BLaER1 treated with 17β-estradiol and CSF1 and Interleukin-3, amounts not matched to agents 10 nM and 100 nM (cell line): ENCODE measurements around the gene CDH23.

Experiments used
- H3K27ac ChIP-seq, 11 experiments: shearing (Covaris generic); formaldehyde crosslinking; 2 replicates each; pipeline ENCODE4 v1.8.1; 2022
- H3K27me3 ChIP-seq, 11 experiments: shearing (Covaris generic); formaldehyde crosslinking; 2 replicates each; pipeline ENCODE4 v1.8.1; 2022
- H3K36me3 ChIP-seq, 11 experiments: shearing (Covaris generic); formaldehyde crosslinking; 2 replicates each; pipeline ENCODE4 v1.8.1; 2022
- H3K4me1 ChIP-seq, 10 experiments: shearing (Covaris generic); formaldehyde crosslinking; 2 replicates each; pipeline ENCODE4 v1.8.1; 2022
- H3K4me2 ChIP-seq, 11 experiments: shearing (Covaris generic); formaldehyde crosslinking; 2 replicates each; pipeline ENCODE4 v1.8.1; 2022
- H3K4me3 ChIP-seq, 10 experiments: shearing (Covaris generic); formaldehyde crosslinking; 2 replicates each; pipeline ENCODE4 v1.8.1; 2022
- H3K9ac ChIP-seq, 11 experiments: shearing (Covaris generic); formaldehyde crosslinking; 2 replicates each; pipeline ENCODE4 v1.8.1; 2022
- H3K9me3 ChIP-seq, 11 experiments: shearing (Covaris generic); formaldehyde crosslinking; replicated peaks in 1 of 11; 2 replicates each; pipeline ENCODE4 v1.8.1; 2022
- H4K20me1 ChIP-seq, 11 experiments: shearing (Covaris generic); formaldehyde crosslinking; 2 replicates each; pipeline ENCODE4 v1.8.1; 2022
- Cebpa-rat ChIP-seq, 11 experiments: shearing (Covaris generic); IDR thresholded peaks; 2 replicates each; pipeline ENCODE4 v1.8.1; 2022

CDH23 gene

DNA sequence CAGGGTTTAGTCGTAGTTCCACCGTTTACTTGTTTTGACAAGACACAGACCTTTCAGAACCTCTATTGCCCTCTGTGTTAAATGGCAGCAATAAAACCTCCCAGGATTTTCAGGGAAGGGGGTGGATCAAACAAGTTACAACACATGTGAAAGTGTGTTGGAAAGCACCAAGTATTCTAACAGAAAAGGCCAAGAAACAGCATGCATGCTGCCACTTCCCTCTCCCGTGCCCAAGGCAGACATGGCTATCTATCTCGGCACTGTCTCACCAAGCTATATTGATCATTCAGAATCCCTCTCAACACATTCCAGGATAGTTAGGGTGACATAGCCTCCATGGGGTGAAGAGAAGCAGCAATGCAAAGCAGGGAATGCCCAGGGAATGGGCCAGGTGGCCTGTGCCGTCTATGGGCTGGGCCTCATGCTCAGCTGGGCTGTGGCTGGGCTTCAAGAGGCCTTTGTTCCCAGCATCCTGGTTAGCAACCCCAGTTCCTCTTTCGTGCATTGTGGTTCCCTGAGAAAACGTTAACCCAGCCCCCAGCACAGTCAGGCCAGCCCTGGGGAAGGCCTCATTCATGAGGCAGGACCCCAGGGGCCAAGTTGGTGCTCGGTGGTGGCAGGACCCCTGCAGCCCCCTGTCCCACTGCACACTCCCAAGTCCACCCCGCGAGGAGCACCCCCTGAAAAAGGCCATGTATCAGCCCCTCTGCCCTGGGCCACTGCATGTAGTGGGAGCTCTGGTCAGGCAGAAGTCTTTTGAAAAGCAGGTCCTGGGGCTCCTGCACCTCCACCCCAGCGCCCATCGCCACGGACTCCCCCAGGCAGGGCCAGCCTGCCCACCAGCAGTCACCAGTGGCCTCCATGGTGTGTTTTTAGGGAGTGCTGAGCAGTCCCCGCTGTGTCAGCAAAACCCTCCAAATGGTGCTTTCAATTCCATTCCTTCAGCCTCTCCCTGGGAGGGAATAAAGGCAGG, 351.1 kb downstream of the CDH23 start:
- Histone ChIP-seq H3K27ac (peak overlapping the region; percentile 82 to 100 (median 98)), H4K20me1 (no peaks in the 10 kb centered on the region), H3K27me3 (no peaks in the 10 kb centered on the region; a peak in 1 of 22 replicates), H3K9me3 (peaks cover 0 to 8% (median 5%) of the 10 kb centered on the region in 11 experiments; a peak in 15 of 22 replicates), H3K4me1 (peaks cover 74 to 100% (median 84%) of the 10 kb centered on the region in 10 experiments), H3K36me3 (peaks cover 0 to 35% (median 19%) of the 10 kb centered on the region in 11 experiments; a peak in 13 of 22 replicates), H3K4me2 (peak overlapping the region; percentile 93 to 99 (median 95)), H3K9ac (peak overlapping the region; percentile 70 to 94 (median 89); a peak in 21 of 22 replicates), H3K4me3 (peak overlapping the region in 7 of 10 experiments; percentile 6 to 52 (median 26); a peak in 8 of 20 replicates)
- TF ChIP-seq Cebpa-rat (IDR thresholded peaks at IDR 0.05), result no peak

DNA sequence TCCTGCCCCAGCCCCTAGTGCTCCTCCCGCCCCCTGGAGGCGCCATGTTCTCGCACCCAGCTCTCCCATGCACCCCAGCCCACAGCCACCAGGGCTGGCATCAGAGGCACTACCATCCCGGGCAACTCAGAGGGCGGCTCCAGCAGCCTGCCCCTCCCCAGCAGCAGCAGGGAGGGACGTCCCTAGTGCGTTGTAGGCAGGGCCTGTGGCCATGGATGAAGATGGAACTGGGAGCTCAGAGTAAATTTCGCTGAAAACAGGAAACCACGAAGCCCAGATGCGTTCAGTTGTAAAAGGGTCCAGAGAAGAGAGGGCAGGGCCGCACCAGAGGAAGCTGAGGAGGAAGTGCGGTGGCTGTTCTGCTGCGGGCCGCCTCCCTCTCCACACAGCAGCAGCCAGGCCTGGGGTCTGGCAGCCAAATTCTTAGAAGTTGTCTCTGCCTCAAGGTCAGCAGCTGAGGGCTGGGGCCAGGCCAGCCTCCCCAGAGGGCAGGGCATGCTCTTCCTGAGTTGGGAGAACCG, 352.0 kb downstream of the CDH23 start:
- no peaks in the 10 kb centered on the region for H4K20me1 ChIP-seq
- H3K4me3 ChIP-seq, result peak overlapping the region in 6 of 10 experiments; percentile 6 to 63 (median 28); a peak in 7 of 20 replicates
- H3K9me3 ChIP-seq, result no peaks in the 10 kb centered on the region; a peak in 1 of 22 replicates
- peaks cover 83 to 100% (median 91%) of the 10 kb centered on the region in 10 experiments for H3K4me1 ChIP-seq
- peaks cover 0 to 41% (median 20%) of the 10 kb centered on the region in 11 experiments; a peak in 13 of 22 replicates for H3K36me3 ChIP-seq
- H3K4me2 ChIP-seq, result peak overlapping the region; percentile 93 to 99 (median 96)
- H3K27ac ChIP-seq, result peak overlapping the region; percentile 82 to 100 (median 98)
- H3K27me3 ChIP-seq, result no peaks in the 10 kb centered on the region; a peak in 1 of 22 replicates
- TF ChIP-seq Cebpa-rat (IDR thresholded peaks at IDR 0.05), result no peak
- peak overlapping the region; percentile 71 to 94 (median 89); a peak in 21 of 22 replicates for H3K9ac ChIP-seq

DNA sequence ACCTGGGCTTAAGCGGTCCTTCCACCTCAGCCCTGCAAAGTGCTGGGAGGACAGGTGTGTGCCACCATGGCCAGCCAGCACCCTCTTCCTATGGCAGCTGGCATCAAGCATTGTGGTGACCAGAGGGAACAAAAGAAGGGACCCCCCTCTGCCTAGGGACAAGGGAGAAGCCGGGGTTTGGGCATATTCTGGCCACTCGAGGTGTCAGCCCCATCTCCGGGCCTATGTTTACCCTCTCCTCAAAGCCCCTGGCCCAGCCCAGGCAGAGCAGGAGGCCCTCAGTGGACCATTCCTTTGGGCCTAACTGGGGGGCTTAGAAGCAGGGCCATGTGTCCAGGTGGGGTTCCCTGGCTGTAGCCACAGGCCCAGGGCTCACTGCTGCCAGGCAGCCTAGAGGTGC, 352.7 kb downstream of the CDH23 start:
- peak overlapping the region in 6 of 10 experiments; percentile 4 to 63 (median 26); a peak in 10 of 20 replicates for H3K4me3 ChIP-seq
- peaks cover 0 to 47% (median 22%) of the 10 kb centered on the region in 11 experiments; a peak in 13 of 22 replicates for H3K36me3 ChIP-seq
- H3K4me2 ChIP-seq, result peak overlapping the region; percentile 86 to 99 (median 95)
- no peaks in the 10 kb centered on the region for H4K20me1 ChIP-seq
- H3K4me1 ChIP-seq, result peaks cover 89 to 100% (median 94%) of the 10 kb centered on the region in 10 experiments
- peak overlapping the region; percentile 66 to 94 (median 84); a peak in 21 of 22 replicates for H3K9ac ChIP-seq
- peak overlapping the region; percentile 65 to 100 (median 98) for H3K27ac ChIP-seq
- no peak for TF ChIP-seq Cebpa-rat (IDR thresholded peaks at IDR 0.05)
- no peaks in the 10 kb centered on the region for H3K9me3 ChIP-seq
- H3K27me3 ChIP-seq, result no peaks in the 10 kb centered on the region; a peak in 1 of 22 replicates

DNA sequence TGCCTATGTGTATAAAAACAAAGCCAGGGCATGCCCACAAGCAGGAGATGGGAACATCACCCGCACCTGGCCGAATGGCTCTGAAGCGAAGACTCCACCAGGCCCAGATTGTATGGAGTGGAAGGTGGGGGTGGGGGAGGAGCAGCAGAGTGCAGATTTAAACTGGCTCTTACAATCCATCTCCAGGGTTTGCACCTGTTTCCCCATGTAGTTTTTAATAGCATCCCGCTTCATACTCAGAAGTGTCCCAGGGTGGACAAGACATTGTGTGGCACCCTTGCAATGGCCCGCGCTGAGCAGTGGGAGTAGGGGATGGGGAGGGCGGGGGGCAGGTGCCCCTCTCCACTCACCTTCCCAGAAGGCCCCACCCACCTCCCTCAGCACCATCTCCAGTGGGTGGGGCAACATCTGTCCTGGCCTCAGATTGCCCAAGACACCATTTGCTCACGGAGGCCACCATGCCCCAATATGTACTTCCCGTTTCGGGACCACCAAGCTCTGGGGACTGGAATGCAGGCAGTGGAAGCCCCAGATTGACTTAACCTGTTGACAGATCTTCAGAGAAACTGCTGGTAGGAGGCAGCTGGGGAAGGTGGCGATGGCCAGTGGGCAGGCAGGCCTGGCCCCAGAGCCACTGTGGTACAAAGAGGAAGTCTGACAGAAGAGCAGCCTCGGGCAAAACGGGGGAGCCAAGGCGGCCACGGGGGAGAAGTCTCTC, 353.6 kb downstream of the CDH23 start:
- Histone ChIP-seq H3K4me3 (peak overlapping the region in 5 of 10 experiments; percentile 36 to 63 (median 41); a peak in 10 of 20 replicates), H3K4me2 (peak overlapping the region; percentile 86 to 99 (median 95)), H3K9ac (peak overlapping the region; percentile 67 to 94 (median 84); a peak in 21 of 22 replicates), H3K27me3 (peaks cover 0 to 7% (median 0%) of the 10 kb centered on the region in 11 experiments; a peak in 5 of 22 replicates), H4K20me1 (no peaks in the 10 kb centered on the region), H3K36me3 (peaks cover 0 to 56% (median 28%) of the 10 kb centered on the region in 11 experiments; a peak in 13 of 22 replicates), H3K27ac (peak overlapping the region; percentile 44 to 100 (median 98); a peak in 21 of 22 replicates), H3K4me1 (peaks cover 97 to 100% (median 98%) of the 10 kb centered on the region in 10 experiments), H3K9me3 (no peaks in the 10 kb centered on the region)
- peak in 9 of 11 experiments; percentile 42 to 87 (median 81); a peak in 15 of 22 replicates for TF ChIP-seq Cebpa-rat (IDR thresholded peaks at IDR 0.05)

DNA sequence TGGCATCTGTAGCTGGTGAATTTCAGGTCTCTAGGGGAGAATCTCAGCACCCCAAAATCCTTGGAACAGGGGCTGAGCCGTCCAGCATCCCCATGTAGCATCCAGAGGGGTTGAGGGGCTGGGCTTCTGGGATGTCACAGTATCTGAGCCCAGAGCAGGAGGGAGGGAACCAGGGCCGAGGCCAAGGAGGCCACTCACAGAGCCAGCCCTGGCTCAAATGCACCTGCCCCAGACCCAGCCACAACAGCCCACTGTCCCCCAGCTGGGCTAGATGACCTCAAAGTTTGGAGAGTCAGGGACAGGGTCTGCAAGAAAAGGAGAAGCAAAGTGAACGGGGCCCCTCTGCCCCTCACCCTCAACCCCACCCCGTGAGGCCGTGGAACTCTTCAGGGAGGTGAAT, 354.3 kb downstream of the CDH23 start:
- H3K27me3 ChIP-seq, result peaks cover 0 to 12% (median 0%) of the 10 kb centered on the region in 11 experiments; a peak in 6 of 22 replicates
- H3K36me3 ChIP-seq, result peaks cover 0 to 62% (median 32%) of the 10 kb centered on the region in 11 experiments; a peak in 13 of 22 replicates
- H3K27ac ChIP-seq, result peak overlapping the region; percentile 44 to 100 (median 98); a peak in 21 of 22 replicates
- TF ChIP-seq Cebpa-rat (IDR thresholded peaks at IDR 0.05), result no peak
- H3K4me3 ChIP-seq, result peak overlapping the region in 5 of 10 experiments; percentile 6 to 63 (median 37); a peak in 10 of 20 replicates
- H3K9me3 ChIP-seq, result no peaks in the 10 kb centered on the region
- peak overlapping the region; percentile 58 to 94 (median 80); a peak in 21 of 22 replicates for H3K9ac ChIP-seq
- peaks cover 97 to 100% (median 99%) of the 10 kb centered on the region in 10 experiments for H3K4me1 ChIP-seq
- H3K4me2 ChIP-seq, result peak overlapping the region; percentile 86 to 99 (median 95)
- H4K20me1 ChIP-seq, result no peaks in the 10 kb centered on the region

DNA sequence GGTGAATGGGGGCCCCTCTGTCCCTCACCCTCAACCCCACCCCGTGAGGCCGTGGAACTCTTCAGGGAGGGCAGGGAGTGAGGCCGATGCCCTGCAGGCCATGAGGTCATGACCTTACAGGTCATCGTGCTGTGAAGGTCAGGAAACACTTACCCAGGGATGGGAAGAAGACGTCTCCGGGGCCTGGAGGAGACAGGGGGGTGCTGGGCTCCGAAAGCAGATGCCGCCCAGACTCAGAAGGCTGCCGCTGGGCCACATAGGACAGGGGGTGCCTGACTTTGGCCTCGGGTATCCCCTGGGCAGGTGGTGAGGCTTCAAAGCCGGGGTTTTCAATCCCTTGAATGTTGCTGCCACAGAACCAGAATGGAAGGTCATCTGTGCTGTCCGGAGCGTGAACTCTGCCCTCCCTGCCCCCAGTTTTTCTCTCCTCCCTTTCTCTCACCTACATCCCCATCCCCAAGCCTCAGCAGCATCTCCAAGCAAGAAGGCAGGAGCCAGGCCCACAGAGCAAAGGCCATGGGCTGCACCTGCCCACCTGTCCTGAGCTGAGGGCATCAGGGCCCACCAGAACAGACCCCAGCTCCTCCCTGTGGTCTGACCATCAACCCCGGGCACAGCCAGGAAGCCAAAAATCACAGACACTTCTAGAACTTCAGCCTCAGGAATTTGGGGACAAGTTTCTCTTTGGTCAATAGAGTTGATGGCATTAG, 354.9 kb downstream of the CDH23 start:
- H3K9ac ChIP-seq, result peak overlapping the region in 9 of 11 experiments; percentile 38 to 91 (median 73); a peak in 11 of 22 replicates
- peak overlapping the region in 3 of 10 experiments; percentile 7 to 18 (median 17); a peak in 2 of 20 replicates for H3K4me3 ChIP-seq
- H3K4me1 ChIP-seq, result peaks cover 97 to 100% (median 99%) of the 10 kb centered on the region in 10 experiments
- TF ChIP-seq Cebpa-rat (IDR thresholded peaks at IDR 0.05), result no peak
- peak overlapping the region; percentile 86 to 99 (median 95) for H3K4me2 ChIP-seq
- no peaks in the 10 kb centered on the region for H3K9me3 ChIP-seq
- H4K20me1 ChIP-seq, result no peaks in the 10 kb centered on the region
- peaks cover 0 to 15% (median 0%) of the 10 kb centered on the region in 11 experiments; a peak in 6 of 22 replicates for H3K27me3 ChIP-seq
- H3K27ac ChIP-seq, result peak overlapping the region; percentile 5 to 100 (median 98); a peak in 18 of 22 replicates
- peaks cover 0 to 64% (median 32%) of the 10 kb centered on the region in 11 experiments; a peak in 13 of 22 replicates for H3K36me3 ChIP-seq

DNA sequence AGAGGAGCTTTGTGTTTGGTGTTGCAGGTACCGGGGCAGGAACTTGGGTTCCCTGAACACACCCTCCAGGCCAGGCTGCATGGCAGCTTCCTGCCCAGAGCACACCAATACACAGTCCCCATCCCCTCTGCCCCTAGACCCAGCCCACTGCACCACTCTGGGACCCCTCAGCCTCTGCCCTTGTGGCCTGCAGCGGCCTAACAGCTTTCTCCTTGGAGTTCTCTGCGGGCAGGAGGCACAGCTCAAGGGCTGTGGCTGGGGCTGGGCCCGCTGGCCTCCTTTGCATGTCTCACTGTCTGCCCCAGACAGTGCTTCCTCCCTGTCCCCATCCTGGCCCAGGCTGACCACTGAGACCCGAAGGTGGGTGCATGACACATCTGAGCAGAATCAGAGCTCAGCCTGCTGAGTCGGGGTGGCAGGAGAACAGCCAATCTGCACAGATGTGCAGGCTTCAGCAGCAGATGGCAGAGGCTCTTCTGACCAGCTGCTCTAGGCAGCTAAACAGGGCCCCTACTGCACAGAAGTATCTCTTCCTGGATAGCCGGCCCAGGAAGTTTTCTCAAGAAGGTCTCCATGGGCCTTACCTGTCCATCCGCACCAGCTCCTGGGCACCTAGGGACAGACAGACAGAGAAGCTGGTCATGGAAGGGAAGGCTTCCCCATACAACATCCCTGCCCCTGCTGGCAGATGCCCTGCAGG, 355.8 kb downstream of the CDH23 start:
- peaks cover 0 to 15% (median 0%) of the 10 kb centered on the region in 11 experiments; a peak in 6 of 22 replicates for H3K27me3 ChIP-seq
- peak overlapping the region in 3 of 10 experiments; percentile 7 to 28 (median 18); a peak in 4 of 20 replicates for H3K4me3 ChIP-seq
- H3K9ac ChIP-seq, result peak overlapping the region in 10 of 11 experiments; percentile 2 to 91 (median 64); a peak in 14 of 22 replicates
- H3K4me1 ChIP-seq, result peaks cover 97 to 100% (median 99%) of the 10 kb centered on the region in 10 experiments
- H3K4me2 ChIP-seq, result peak overlapping the region; percentile 86 to 99 (median 95)
- peak overlapping the region in 10 of 11 experiments; percentile 64 to 100 (median 98); a peak in 18 of 22 replicates for H3K27ac ChIP-seq
- no peaks in the 10 kb centered on the region for H3K9me3 ChIP-seq
- no peak for TF ChIP-seq Cebpa-rat (IDR thresholded peaks at IDR 0.05)
- peaks cover 0 to 67% (median 32%) of the 10 kb centered on the region in 11 experiments; a peak in 13 of 22 replicates for H3K36me3 ChIP-seq
- peaks cover 0 to 3% (median 0%) of the 10 kb centered on the region in 11 experiments; a peak in 1 of 22 replicates for H4K20me1 ChIP-seq
